T-helper 2 cell treated with Interferon-gamma antibody and Interleukin-4, amounts not matched to agents 5 μg/mL and 100 μg/mL, for 36 hours (primary cell): ENCODE data around the gene EEF1A1.
A peak's percentile ranks its signal among the peaks of the same experiment; 100 is the strongest.
"Not testable (repeated sequence)": the region's sequence is repeated elsewhere in the genome, so short reads cannot be mapped to it uniquely, and the experiment has no call there.

Experiments used
- DNase-seq: peaks from one replicate; pipeline ENCODE4 v3.0.0; 2021; ENCODE audit warnings: low spot score
- H3K27ac Mint-ChIP-seq: one replicate; pipeline ENCODE4 v1.8.0; 2021; ENCODE audit warnings: mild to moderate bottlenecking, mixed read lengths
- H3K27me3 Mint-ChIP-seq: one replicate; pipeline ENCODE4 v1.8.0; 2021; ENCODE audit warnings: low read depth, mixed read lengths
- H3K36me3 Mint-ChIP-seq: one replicate; pipeline ENCODE4 v1.8.0; 2021; ENCODE audit warnings: low read depth, mixed read lengths
- H3K4me1 Mint-ChIP-seq: one replicate; pipeline ENCODE4 v1.8.0; 2021; ENCODE audit warnings: low read depth, mixed read lengths
- H3K4me3 Mint-ChIP-seq: one replicate; pipeline ENCODE4 v1.8.0; 2022; ENCODE audit warnings: mild to moderate bottlenecking, moderate library complexity, mixed read lengths
- H3K9me3 Mint-ChIP-seq: one replicate; pipeline ENCODE4 v1.8.0; 2021; ENCODE audit warnings: mixed read lengths

The EEF1A1 gene

DNA sequence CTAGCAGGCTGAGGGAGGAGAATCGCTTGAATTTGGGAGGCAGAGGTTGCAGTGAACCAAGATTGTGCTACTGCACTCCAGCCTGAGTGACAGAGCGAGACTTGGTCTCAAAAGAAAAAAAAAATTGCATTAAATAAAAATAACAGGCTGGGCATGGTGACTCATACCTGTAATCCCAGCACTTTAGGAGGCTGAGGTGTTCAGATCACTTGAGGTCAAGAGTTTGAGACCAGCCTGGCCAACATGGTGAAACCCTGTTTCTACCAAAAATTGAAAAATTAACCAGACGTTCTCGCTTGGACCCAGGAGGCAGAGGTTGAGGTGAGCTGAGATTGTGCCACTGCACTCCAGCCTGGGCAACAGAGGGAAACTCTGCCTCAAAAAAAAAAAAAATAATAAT is 30.3 kb upstream of the EEF1A1 start:
- not testable (repeated sequence) for H3K9me3 Mint-ChIP-seq, H3K27ac Mint-ChIP-seq, DNase-seq, H3K4me1 Mint-ChIP-seq, H3K36me3 Mint-ChIP-seq, H3K27me3 Mint-ChIP-seq, H3K4me3 Mint-ChIP-seq

- H3K4me3 Mint-ChIP-seq = no peak overlapping the region
- H3K27ac Mint-ChIP-seq = no peak overlapping the region
- no peaks in the 10 kb centered on the region for H3K36me3 Mint-ChIP-seq
- no peaks in the 10 kb centered on the region for H3K9me3 Mint-ChIP-seq
- DNase-seq = no peak
- peaks cover 6% of the 10 kb centered on the region for H3K27me3 Mint-ChIP-seq
- H3K4me1 Mint-ChIP-seq = no peaks in the 10 kb centered on the region
Observed at GRCh38 chr6:73548458-73549446, 27.9 kb upstream of the EEF1A1 start.

DNA sequence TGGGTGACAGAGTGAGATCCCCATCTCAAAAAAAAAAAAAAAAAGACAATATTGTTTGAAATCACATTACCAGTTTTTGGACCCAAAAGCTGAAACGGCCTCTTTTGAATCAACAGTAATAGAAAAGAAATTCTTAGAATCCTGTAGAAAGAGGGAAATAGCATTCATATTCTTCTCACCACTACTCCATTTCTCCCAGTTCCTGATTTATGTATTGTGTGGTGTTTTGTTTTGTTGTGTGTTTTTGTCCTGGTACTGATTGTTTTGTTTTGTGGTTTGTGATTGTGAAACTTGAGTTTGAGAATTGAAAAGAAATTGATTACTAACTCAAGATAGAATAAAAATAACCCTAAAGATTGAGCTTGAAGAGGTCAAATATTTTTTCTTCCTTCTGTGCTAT is 26.2 kb upstream of the EEF1A1 start:
- no peak for DNase-seq
- Mint-ChIP-seq H3K36me3 (no peaks in the 10 kb centered on the region), H3K4me1 (no peaks in the 10 kb centered on the region), H3K9me3 (no peaks in the 10 kb centered on the region), H3K27me3 (peaks cover 6% of the 10 kb centered on the region), H3K27ac (no peak overlapping the region), H3K4me3 (no peak overlapping the region)

- H3K9me3 Mint-ChIP-seq = no peaks in the 10 kb centered on the region
Observed at GRCh38 chr6:73542891-73543290, 22.1 kb upstream of the EEF1A1 start.

DNA sequence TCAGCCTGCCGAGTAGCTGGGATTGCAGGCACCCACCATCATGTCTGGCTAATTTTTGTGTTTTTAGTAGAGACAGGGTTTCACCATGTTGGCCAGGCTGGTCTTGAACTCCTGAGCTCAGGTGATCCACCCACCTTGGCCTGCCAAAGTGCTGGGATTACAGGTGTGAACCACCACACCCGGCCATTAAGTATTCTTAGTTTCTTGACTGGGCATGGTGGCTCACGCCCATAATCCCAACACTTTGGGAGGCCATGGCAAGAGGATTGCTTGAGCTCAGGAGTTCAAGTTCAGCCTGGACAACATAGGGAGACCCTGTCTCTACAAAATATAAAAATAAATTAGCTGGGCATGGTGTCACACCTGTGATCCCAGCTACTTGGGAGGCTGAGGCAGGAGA is 21.6 kb upstream of the EEF1A1 start:
- H3K4me1 Mint-ChIP-seq, H3K9me3 Mint-ChIP-seq, H3K36me3 Mint-ChIP-seq, H3K4me3 Mint-ChIP-seq, H3K27ac Mint-ChIP-seq, DNase-seq, H3K27me3 Mint-ChIP-seq: not testable (repeated sequence)

More at GRCh38 chr6:73542891-73543290, 22.1 kb upstream of the EEF1A1 start:
- H3K36me3 Mint-ChIP-seq = no peaks in the 10 kb centered on the region
- DNase-seq = no peak
- H3K27ac Mint-ChIP-seq = no peak overlapping the region
- H3K4me3 Mint-ChIP-seq = no peak overlapping the region
- peaks cover 6% of the 10 kb centered on the region for H3K27me3 Mint-ChIP-seq
- no peaks in the 10 kb centered on the region for H3K4me1 Mint-ChIP-seq

DNA sequence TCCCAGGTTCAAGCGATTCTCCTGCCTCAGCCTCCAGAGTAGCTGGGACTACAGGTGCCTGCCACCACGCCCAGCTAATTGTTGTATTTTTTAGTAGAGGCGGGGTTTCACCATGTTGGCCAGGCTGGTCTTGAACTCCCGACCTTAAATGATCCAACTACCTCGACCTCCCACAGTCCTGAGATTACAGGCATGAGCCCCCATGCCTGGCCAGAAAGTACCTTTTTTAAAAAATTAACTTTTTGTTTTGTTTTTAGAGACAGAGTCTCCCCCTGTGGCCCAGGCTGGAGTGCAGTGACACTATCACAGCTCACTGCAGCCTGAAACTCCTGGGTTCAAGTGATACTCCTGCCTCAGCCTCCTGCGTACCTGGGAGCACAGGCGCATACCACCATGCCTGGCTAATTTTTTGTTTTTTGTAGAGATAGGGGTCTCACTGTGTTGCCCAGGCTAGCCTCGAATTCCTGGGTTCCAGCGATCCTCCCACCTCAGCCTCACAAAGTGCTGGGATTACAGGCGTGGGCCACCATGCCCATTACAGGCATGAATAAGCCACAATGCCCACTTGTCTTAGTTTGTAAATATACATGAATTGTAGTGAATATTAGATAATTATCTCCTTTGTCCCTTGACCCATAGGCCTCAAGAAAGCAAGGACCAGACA is 17.4 kb upstream of the EEF1A1 start:
- Mint-ChIP-seq H3K36me3 (no peaks in the 10 kb centered on the region), H3K4me1 (no peaks in the 10 kb centered on the region), H3K9me3 (no peaks in the 10 kb centered on the region), H3K27ac (no peak overlapping the region), H3K27me3 (peaks cover 7% of the 10 kb centered on the region), H3K4me3 (no peak overlapping the region)
- DNase-seq = no peak

DNA sequence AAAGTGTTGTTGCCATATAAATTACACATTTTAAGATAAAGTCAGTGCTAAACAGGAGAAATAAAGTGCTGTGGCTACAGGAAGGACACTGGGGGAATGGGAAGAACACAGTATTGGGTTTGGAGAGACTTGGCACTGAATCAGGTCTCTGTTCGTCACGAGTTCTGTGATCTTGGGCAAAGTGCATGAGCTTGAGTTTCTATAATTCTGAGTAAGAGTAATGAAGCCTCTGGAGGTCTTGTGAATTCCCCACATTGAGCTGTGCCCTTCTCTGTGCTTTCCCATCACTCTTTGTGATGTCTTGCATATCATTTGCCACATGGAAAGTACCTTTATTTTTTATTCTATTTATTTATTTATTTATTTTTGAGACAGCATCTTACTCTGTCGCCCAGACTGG is 16.8 kb upstream of the EEF1A1 start:
- Mint-ChIP-seq H3K27ac (no peak overlapping the region), H3K4me3 (no peak overlapping the region), H3K36me3 (no peaks in the 10 kb centered on the region), H3K9me3 (no peaks in the 10 kb centered on the region), H3K4me1 (no peaks in the 10 kb centered on the region), H3K27me3 (peaks cover 7% of the 10 kb centered on the region)
- DNase-seq = no peak

GRCh38 chr6:73534628-73535027 is 13.8 kb upstream of the EEF1A1 start:
- Mint-ChIP-seq H3K9me3 (no peaks in the 10 kb centered on the region), H3K36me3 (no peaks in the 10 kb centered on the region), H3K27ac (no peak overlapping the region), H3K27me3 (peaks cover 15% of the 10 kb centered on the region), H3K4me3 (no peak overlapping the region), H3K4me1 (no peaks in the 10 kb centered on the region)
- DNase-seq = no peak

DNA sequence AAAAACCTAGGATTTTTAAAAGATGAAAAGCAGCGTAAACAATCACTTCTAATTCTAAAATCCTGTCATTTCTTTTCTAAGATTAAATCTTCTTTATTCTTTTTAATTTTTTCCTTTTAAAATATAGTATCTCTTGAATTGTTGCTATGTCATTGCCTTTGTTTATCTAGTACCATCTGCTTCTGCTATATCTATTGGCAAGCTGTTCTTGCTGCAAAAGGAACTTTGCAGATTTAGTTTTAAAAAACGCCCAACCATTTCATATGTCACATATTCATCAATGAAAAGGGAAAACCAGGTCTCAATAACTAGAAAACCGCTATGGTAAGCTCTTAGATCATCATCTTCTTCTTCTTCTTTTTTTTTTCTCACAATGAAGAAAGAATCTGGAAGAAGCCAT is 11.5 kb upstream of the EEF1A1 start:
- Mint-ChIP-seq H3K9me3 (no peaks in the 10 kb centered on the region), H3K27me3 (peaks cover 27% of the 10 kb centered on the region), H3K27ac (no peak overlapping the region), H3K36me3 (no peaks in the 10 kb centered on the region), H3K4me3 (no peak overlapping the region), H3K4me1 (no peaks in the 10 kb centered on the region)
- no peak for DNase-seq

- H3K36me3 Mint-ChIP-seq = no peaks in the 10 kb centered on the region
- H3K27me3 Mint-ChIP-seq = peaks cover 20% of the 10 kb centered on the region
- no peaks in the 10 kb centered on the region for H3K9me3 Mint-ChIP-seq
- peaks cover 6% of the 10 kb centered on the region for H3K4me1 Mint-ChIP-seq
- H3K27ac Mint-ChIP-seq = no peak overlapping the region
- H3K4me3 Mint-ChIP-seq = no peak overlapping the region
- DNase-seq = no peak
Observed at GRCh38 chr6:73528897-73529296, 8.1 kb upstream of the EEF1A1 start.

- Mint-ChIP-seq H3K4me1 (peaks cover 21% of the 10 kb centered on the region), H3K27me3 (peaks cover 16% of the 10 kb centered on the region), H3K9me3 (no peaks in the 10 kb centered on the region), H3K4me3 (no peak overlapping the region), H3K36me3 (peaks cover 7% of the 10 kb centered on the region), H3K27ac (no peak overlapping the region)
- DNase-seq = no peak
Observed at GRCh38 chr6:73525546-73526330, 4.9 kb upstream of the EEF1A1 start.

GRCh38 chr6:73523434-73524123 is 2.7 kb upstream of the EEF1A1 start:
- peak; percentile 79 for DNase-seq
- Mint-ChIP-seq H3K36me3 (peaks cover 29% of the 10 kb centered on the region), H3K27me3 (peaks cover 10% of the 10 kb centered on the region), H3K4me3 (peak overlapping the region; percentile 95), H3K4me1 (peaks cover 32% of the 10 kb centered on the region), H3K9me3 (no peaks in the 10 kb centered on the region), H3K27ac (peak overlapping the region; percentile 99)

DNA sequence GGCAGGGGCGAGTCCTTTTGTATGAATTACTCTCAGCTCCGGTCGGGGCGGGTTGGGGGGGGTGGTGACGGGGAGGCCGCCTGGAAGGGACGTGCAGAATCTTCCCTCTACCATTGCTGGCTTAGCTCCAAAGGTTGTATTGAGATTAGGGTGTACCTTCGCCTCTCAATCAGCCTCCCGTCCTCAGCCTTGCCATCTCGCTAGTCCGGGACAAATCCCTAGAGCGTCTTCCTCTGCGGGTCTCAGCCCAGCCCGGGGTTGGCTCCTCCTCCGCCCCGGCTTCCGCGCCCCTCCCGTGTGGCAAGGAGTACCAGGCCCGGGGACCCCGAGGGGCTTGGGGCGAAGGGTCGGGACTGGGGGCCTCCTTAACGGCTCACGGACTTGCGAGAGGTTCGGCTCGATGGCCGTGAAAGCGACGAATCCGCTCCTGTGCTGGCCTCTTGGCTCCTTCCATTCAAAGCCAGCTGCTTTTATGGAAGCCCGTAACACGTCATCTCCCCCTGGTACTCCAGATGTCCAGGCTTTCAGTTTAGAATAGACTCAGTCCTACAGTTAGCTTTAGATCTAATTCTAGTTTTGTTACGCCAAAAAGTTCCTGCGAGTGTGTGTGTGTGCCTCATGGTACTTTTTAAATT is 636 bp upstream of the EEF1A1 start:
- peak overlapping the region; percentile 95 for H3K4me3 Mint-ChIP-seq
- DNase-seq = peak; percentile 77
- H3K27me3 Mint-ChIP-seq = peaks cover 3% of the 10 kb centered on the region
- no peaks in the 10 kb centered on the region for H3K9me3 Mint-ChIP-seq
- peaks cover 46% of the 10 kb centered on the region for H3K4me1 Mint-ChIP-seq
- H3K36me3 Mint-ChIP-seq = peaks cover 48% of the 10 kb centered on the region
- peak overlapping the region; percentile 99 for H3K27ac Mint-ChIP-seq
